Stimulated activated CD4-positive, alpha-beta T cell treated with anti-CD3 and anti-CD28 coated beads, Interleukin-1b, Interleukin-23, amount 100 ng/mL, for 24 hours (primary cell): Measurements from ENCODE around the gene SPRR2F.
"Not testable (repeated sequence)": the region's sequence is repeated elsewhere in the genome, so short reads cannot be mapped to it uniquely, and the experiment has no call there.

Experiments used
- DNase-seq, 4 experiments: peaks; one replicate each; pipeline ENCODE4 v3.0.0-alpha.2; 2020; ENCODE audit warnings: low read depth in 4 of 4, low spot score in 1 of 4

SPRR2F gene, protein sequence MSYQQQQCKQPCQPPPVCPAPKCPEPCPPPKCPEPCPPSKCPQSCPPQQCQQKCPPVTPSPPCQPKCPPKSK

DNA sequence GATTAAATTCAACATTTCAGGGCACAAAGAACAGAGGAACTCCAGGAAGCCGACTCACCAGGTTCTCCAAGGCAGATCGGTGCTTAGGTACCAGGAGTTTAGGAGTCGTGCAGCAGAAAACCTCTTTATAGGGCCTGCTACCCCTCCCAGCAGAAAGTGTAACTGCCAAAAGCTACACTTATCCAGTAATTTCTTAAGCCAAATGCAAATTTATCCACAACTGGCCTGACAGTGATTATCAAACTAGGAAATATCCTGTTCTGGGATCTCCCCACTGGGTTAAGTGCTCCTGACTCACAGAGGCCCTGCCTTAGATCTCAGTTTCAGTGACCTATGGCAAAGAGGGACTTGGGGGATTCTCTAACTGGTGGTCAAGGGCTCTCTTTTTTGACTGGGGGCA is at the start of gene SPRR2F:
SPRR2F (minus strand) TSS at position 101 of the 400 bp plus-strand sequence. CDS start 783 bp downstream, outside the sequence.
- no peak for DNase-seq

DNA sequence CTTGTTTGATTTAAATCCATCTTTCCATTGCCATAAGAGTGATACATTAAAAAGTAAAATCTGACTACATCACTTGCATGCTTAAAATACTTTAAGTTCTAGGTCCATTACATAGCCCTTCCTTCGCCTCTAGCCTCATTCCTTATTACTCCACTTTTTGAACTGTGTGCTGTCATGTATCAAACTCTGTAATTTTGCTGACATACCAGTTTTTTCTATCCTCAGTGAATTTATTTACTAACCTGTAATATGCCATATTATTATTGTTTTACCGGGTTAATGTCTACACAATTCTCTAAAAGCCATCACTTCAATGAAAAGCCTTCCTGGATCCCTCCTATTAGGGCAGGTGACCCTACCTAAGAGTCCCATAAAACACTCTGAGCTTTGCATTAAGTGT is 42.2 kb upstream of the SPRR2F start:
- no peak for DNase-seq

- no peak for DNase-seq
These were observed 39.2 kb upstream of the SPRR2F start for GRCh38 chr1:153152481-153152880.

DNA sequence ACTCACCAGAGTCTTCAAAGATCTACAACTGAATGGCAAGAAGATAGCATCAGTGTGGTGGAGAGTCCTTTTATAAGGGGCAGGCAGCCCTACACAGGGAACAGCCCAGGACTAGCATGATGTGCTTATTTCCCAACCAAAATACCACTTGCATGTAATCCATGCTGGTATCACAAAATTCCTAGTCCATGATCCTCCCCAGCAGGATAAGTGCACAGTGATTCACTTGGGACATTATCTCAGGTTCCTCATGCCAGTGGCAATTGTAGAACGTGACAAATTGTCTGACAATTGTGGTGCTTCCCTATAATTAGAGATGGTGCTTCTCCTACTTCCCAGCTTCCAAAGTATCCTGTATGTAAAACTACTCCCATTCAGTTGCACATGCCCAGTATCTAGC is 37.5 kb upstream of the SPRR2F start, which contains the start of gene SPRR2G:
SPRR2G (minus strand) TSS at position 45 of the 400 bp plus-strand sequence. CDS start 780 bp downstream, outside the sequence.
- DNase-seq = no peak

GRCh38 chr1:153141377-153141776 is 28.1 kb upstream of the SPRR2F start:
- no peak for DNase-seq

DNA sequence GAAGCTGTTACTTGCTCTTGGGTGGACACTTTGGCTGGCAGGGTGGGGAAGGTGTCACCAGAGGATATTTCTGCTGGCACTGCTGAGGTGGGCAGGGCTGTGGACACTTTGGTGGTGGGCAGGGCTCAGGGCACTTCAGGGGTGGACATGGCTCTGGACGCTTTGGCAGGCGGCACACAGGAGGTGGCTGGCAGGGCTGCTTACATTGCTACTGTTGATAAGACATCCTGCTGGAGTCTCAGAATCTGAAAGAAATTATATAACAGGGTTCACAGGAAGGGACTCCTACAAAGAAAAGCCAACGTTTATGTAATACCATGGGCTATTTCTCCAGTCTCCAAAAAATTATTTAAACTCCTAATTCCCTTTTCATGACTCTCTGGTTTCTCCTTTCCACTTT is 27.2 kb upstream of the SPRR2F start:
- no peak for DNase-seq

DNA sequence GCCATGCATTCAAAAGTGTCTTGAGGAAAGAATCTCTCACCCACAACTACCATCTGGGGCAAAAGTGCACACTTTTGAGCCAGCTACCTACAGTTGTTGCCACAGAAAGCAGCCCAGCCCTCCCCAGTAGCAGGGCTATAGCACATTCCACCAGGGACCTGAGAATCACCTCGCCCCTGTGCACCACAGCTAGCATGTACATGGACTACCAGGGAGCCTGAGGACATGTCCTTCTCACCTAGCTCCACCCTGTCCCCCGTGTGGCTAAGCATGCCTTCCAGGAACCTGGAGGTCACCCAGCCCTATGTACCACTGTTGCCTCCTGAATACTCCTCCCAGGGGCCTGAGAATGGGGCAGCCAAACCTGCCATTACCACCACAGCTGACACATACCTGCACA is 20.4 kb upstream of the SPRR2F start:
- DNase-seq = no peak

GRCh38 chr1:153133267-153133666 is 20.0 kb upstream of the SPRR2F start:
- DNase-seq = no peak

GRCh38 chr1:153128688-153129087 is 15.4 kb upstream of the SPRR2F start:
- DNase-seq = not testable (repeated sequence)

GRCh38 chr1:153127296-153127695 is 14.0 kb upstream of the SPRR2F start:
- no peak for DNase-seq

DNA sequence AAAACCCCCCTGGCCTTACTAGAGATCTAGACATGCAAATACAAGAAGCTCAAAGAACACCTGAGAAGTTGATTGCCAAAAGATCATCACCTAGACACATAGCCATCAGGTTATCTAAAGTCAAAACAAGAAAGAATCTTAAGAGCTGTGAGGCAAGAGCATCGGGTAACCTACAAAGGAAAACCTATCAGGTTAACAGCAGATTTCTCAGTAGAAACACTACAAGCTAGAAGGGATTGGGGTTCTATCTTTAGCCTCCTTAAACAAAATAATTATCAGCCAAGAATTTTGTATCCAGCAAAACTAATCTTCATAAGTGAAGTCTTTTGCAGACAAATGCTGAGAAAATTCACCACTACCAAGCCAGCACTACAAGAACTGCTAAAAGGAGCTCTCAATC is 12.2 kb upstream of the SPRR2F start:
- DNase-seq = no peak

DNA sequence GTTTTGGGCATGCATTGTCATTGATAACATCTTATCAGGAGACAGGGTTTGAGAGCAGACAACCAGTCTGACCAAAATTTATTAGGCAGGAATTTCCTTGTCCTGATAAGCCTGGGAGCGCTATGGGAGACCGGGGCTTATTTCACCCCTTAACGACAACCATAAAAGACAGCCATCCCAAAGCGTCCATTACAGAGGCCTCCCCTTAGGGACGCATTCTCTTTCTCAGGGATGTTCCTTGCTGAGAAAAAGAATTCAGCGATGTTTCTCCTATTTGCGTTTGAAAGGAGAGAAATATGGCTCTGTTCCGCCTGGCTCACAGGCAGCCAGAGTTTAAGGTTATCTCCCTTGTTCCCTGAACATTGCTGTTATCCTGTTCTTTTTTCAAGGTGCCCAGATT is 10.5 kb upstream of the SPRR2F start:
- DNase-seq = not testable (repeated sequence)

GRCh38 chr1:153122831-153123421 is 9.6 kb upstream of the SPRR2F start:
- DNase-seq = no peak

- DNase-seq = no peak
These were observed 7.6 kb upstream of the SPRR2F start for GRCh38 chr1:153120945-153121344.

- no peak for DNase-seq
These were observed 6.2 kb upstream of the SPRR2F start for GRCh38 chr1:153119491-153119971.

GRCh38 chr1:153115264-153115663 is 1.9 kb upstream of the SPRR2F start:
- DNase-seq = not testable (repeated sequence)

GRCh38 chr1:153112454-153112853 is 862 bp downstream of the SPRR2F start:
- DNase-seq = not testable (repeated sequence)

- DNase-seq = no peak
These were observed 13.1 kb downstream of the SPRR2F start for GRCh38 chr1:153100245-153100644.

- DNase-seq = no peak
These were observed 13.8 kb downstream of the SPRR2F start for GRCh38 chr1:153099461-153100045.

- DNase-seq = no peak
These were observed 17.6 kb downstream of the SPRR2F start for GRCh38 chr1:153095764-153096163.

DNA sequence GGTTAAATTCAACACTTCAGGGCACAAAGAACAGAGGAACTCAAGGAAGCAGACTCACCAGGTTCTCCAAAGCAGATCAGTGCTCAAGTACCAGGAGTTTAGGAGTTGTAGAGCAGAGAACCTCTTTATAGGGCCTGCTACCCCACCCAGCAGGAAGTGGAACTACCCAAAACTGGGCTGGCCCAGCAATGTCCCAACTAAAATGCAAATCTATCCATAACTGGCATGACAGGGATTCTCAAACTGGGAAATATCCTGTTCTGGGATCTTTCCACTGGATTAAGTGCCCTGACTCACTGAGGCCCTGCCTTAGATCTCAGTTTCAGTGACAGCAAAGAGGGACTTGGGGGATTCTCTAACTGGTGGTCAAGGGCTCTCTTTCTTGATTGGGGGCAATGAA is 18.9 kb downstream of the SPRR2F start, which contains the start of gene SPRR2E:
SPRR2E (minus strand) TSS at position 101 of the 400 bp plus-strand sequence. CDS start 775 bp downstream, outside the sequence.
- no peak for DNase-seq

- no peak for DNase-seq
These were observed 25.7 kb downstream of the SPRR2F start for GRCh38 chr1:153087652-153088051.
